CD8-positive, alpha-beta memory T cell (primary cell): ENCODE measurements around the gene PECR. TPM values are rescaled to one million over a fixed set of nuclear protein-coding genes. Genes with fewer than 3 reads are reported as not detected.

Experiments used
- CTCF ChIA-PET: fragments of 350-600 bp; sonication (Branson Sonifier 250); formaldehyde crosslinking; loops from one replicate; lab custom pipeline; 2021; ENCODE audit warnings: antibody characterized with exemption; lab: Charles Lee
- POLR2A ChIA-PET: fragments of 350-600 bp; sonication (Branson Sonifier 250); formaldehyde crosslinking; loops from one replicate; lab custom pipeline; 2021; ENCODE audit warnings: antibody characterized with exemption; lab: Charles Lee
- DNase-seq, 5 donors: peaks; one replicate each; pipeline versions ENCODE4 v3.0.0 to v3.0.0-alpha.2; 2020 to 2022; ENCODE audit warnings: mixed read lengths in 1 of 5
- H3K27ac ChIP-seq: one replicate; pipeline ENCODE4 v1.7.0; 2013; ENCODE audit warnings: low read depth, mild to moderate bottlenecking, low read length, moderate library complexity
- H3K27me3 ChIP-seq: 2 replicates; pipeline ENCODE4 v1.7.0; 2013; ENCODE audit warnings: low read length, mild to moderate bottlenecking; ENCODE audit not compliant: insufficient read depth, poor library complexity, severe bottlenecking
- H3K36me3 ChIP-seq: 2 replicates; pipeline ENCODE4 v1.7.0; 2013; ENCODE audit warnings: mild to moderate bottlenecking, low read length, moderate library complexity; ENCODE audit not compliant: insufficient read depth
- H3K4me1 ChIP-seq: 2 replicates; pipeline ENCODE4 v1.7.0; 2013; ENCODE audit warnings: mild to moderate bottlenecking, low read length, moderate library complexity; ENCODE audit not compliant: insufficient read depth
- H3K4me3 ChIP-seq: 2 replicates; pipeline ENCODE4 v1.7.0; 2013; ENCODE audit warnings: mild to moderate bottlenecking, low read length
- H3K9me3 ChIP-seq: 2 replicates; pipeline ENCODE4 v1.7.0; 2013; ENCODE audit warnings: mild to moderate bottlenecking, low read length
- H3K27ac Mint-ChIP-seq, 8 donors: one replicate each; pipeline ENCODE4 v1.8.0; 2020 to 2021; ENCODE audit warnings: mixed read lengths in 8 of 8, mild to moderate bottlenecking in 6 of 8, inconsistent platforms in 3 of 8, moderate library complexity in 3 of 8
- H3K27me3 Mint-ChIP-seq, 2 donors: one replicate each; pipeline ENCODE4 v1.8.0; 2020 to 2021; ENCODE audit warnings: mixed read lengths in 2 of 2, mild to moderate bottlenecking in 1 of 2, moderate library complexity in 1 of 2
- H3K36me3 Mint-ChIP-seq, 3 donors: one replicate each; pipeline ENCODE4 v1.8.0; 2020 to 2021; ENCODE audit warnings: mixed read lengths in 3 of 3, inconsistent platforms in 1 of 3, mild to moderate bottlenecking in 1 of 3
- H3K4me1 Mint-ChIP-seq, 3 donors: one replicate each; pipeline ENCODE4 v1.8.0; 2020 to 2021; ENCODE audit warnings: mixed read lengths in 3 of 3, inconsistent platforms in 1 of 3, mild to moderate bottlenecking in 1 of 3
- H3K4me3 Mint-ChIP-seq, 7 donors: one replicate each; pipeline ENCODE4 v1.8.0; 2020 to 2021; ENCODE audit warnings: mixed read lengths in 7 of 7, mild to moderate bottlenecking in 6 of 7, moderate library complexity in 4 of 7, inconsistent platforms in 2 of 7
- H3K9me3 Mint-ChIP-seq, 5 donors: one replicate each; pipeline ENCODE4 v1.8.0; 2020 to 2022; ENCODE audit warnings: mixed read lengths in 5 of 5, mild to moderate bottlenecking in 3 of 5, moderate library complexity in 2 of 5, inconsistent platforms in 1 of 5
- polyA plus RNA-seq: library from polyadenylated mRNA; unstranded; fragments of 300-500 nt; fragmentation: Illumina TruSeq; gene quantifications from one replicate; pipeline ENCODE4 v1.2.3, GENCODE V29; 2021
- total RNA-seq, 2 experiments: library from RNA; stranded (reverse); gene quantifications; one replicate each; pipeline ENCODE4 v1.2.3, GENCODE V29; 2021

The PECR gene
- total and polyA plus RNA-seq, 3 experiments from 2014 or later = 10.5 to 24.4 (median 12.6) TPM

DNA sequence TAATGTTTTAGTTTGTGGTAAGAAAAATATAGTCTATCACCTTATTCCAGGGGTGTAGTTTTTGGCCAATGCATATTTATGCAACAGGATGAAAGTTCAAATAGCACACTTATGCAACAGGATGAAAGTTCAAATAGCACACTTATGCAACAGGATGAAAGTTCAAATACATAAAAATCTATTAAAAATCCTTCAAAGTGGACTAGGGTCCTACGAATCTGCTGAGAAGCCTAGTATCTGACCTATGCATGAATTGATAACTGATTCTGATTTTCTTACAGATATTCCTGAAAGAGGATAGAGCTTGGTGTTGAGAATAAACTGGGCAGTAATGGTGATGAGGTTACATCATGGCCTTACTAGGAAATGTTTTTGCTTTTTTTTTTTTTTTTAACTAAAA is 2.8 kb downstream of the PECR start:
- POLR2A ChIA-PET = no interaction called here
- CTCF ChIA-PET = no interaction called here
- H3K4me3 Mint-ChIP-seq = peak overlapping the region in 1 of 7 donors; percentile 34
- no peaks in the 10 kb centered on the region for H3K27me3 ChIP-seq
- H3K27ac ChIP-seq = no peak overlapping the region
- H3K27ac Mint-ChIP-seq = no peak overlapping the region
- peaks cover 0 to 27% (median 7%) of the 10 kb centered on the region in 3 donors for H3K36me3 Mint-ChIP-seq
- H3K27me3 Mint-ChIP-seq = no peaks in the 10 kb centered on the region
- peaks cover 51 to 69% (median 66%) of the 10 kb centered on the region in 3 donors for H3K4me1 Mint-ChIP-seq
- H3K36me3 ChIP-seq = peaks cover 2% of the 10 kb centered on the region
- H3K4me3 ChIP-seq = no peak overlapping the region
- no peaks in the 10 kb centered on the region for H3K9me3 ChIP-seq
- no peak for DNase-seq
- H3K9me3 Mint-ChIP-seq = no peaks in the 10 kb centered on the region
- H3K4me1 ChIP-seq = peaks cover 47% of the 10 kb centered on the region

DNA sequence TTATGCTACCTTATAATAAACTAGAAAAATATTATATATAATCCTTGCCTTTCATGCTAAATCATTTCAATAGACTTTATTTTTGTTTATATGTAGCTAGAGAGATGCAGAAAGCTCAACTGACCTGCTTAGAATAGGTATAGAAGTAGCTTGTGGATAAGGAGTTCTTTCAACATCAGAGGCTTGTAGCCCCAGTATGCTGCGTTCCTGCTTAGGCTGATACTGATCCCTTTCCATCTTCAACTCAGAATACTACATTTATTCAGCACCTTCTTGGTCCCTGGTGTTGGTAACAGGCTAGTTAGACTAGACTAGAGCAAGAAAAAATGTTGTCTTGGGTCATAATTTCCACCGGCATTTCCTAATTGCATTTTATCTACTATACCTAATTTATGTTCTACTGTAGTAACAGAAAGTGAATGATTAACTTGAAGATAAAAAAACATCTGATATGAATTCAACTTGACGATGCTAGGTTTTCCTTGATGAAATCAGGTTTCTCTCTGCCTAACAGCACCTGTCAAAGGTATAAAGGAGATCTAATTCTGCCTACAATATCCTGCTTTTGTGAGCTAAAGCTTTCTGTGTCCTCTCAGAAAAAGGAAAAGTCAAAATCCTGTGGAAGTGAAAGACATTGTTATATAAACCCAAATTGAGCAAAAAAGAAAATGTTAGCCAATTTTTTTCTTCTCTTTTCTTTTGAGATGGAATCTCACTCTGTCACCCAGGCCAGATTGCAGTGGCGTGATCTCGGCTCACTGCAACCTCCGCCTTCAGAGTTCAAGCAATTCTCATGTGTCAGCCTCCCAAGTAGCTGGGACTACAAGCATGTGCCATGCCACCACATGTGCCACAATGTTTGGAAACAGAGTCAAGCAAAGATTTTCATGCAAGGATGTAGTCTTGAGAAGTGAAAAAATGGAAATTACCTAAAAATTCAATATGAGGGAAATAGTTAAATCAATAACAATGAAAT is 5.8 kb downstream of the PECR start:
- ChIA-PET POLR2A (no interaction called here), CTCF (interaction anchor here (1.0 kb wide), 1 partner anchor 17 kb away, joined by 3 read pairs; no protein-coding TSS in a partner anchor)
- H3K27ac ChIP-seq = no peak overlapping the region
- peaks cover 27% of the 10 kb centered on the region for H3K4me1 ChIP-seq
- peaks cover 4% of the 10 kb centered on the region for H3K36me3 ChIP-seq
- Mint-ChIP-seq H3K4me3 (peak overlapping the region in 1 of 7 donors; percentile 30), H3K27ac (peak overlapping the region in 4 of 8 donors; percentile 12 to 84 (median 38)), H3K27me3 (no peaks in the 10 kb centered on the region), H3K9me3 (no peaks in the 10 kb centered on the region), H3K36me3 (peaks cover 4 to 34% (median 17%) of the 10 kb centered on the region in 3 donors), H3K4me1 (peaks cover 26 to 41% (median 38%) of the 10 kb centered on the region in 3 donors)
- no peak overlapping the region for H3K4me3 ChIP-seq
- no peak for DNase-seq
- no peaks in the 10 kb centered on the region for H3K27me3 ChIP-seq
- H3K9me3 ChIP-seq = no peaks in the 10 kb centered on the region

GRCh38 chr2:216074794-216075193 is 6.8 kb downstream of the PECR start:
- Mint-ChIP-seq H3K27ac (peak overlapping the region in 2 of 8 donors; percentile 5 to 24), H3K36me3 (peaks cover 4 to 38% (median 20%) of the 10 kb centered on the region in 3 donors), H3K4me3 (peak overlapping the region in 1 of 7 donors; percentile 12), H3K4me1 (peaks cover 19 to 33% (median 30%) of the 10 kb centered on the region in 3 donors), H3K9me3 (no peaks in the 10 kb centered on the region), H3K27me3 (no peaks in the 10 kb centered on the region)
- no peak overlapping the region for H3K4me3 ChIP-seq
- CTCF ChIA-PET = interaction anchor here (1.0 kb wide), 1 partner anchor 16 kb away, joined by 3 read pairs; no protein-coding TSS in a partner anchor
- H3K9me3 ChIP-seq = no peaks in the 10 kb centered on the region
- DNase-seq = no peak
- H3K27me3 ChIP-seq = no peaks in the 10 kb centered on the region
- peaks cover 4% of the 10 kb centered on the region for H3K36me3 ChIP-seq
- peaks cover 18% of the 10 kb centered on the region for H3K4me1 ChIP-seq
- POLR2A ChIA-PET = interaction anchor here (0.5 kb wide), 1 partner anchor 1091 kb away, joined by 5 read pairs; no protein-coding TSS in a partner anchor
- H3K27ac ChIP-seq = no peak overlapping the region

GRCh38 chr2:216074380-216074779 is 7.2 kb downstream of the PECR start:
- CTCF ChIA-PET = no interaction called here
- peak overlapping the region in 1 of 8 donors; percentile 17 for H3K27ac Mint-ChIP-seq
- peaks cover 19 to 33% (median 31%) of the 10 kb centered on the region in 3 donors for H3K4me1 Mint-ChIP-seq
- H3K36me3 ChIP-seq = peaks cover 4% of the 10 kb centered on the region
- H3K27ac ChIP-seq = no peak overlapping the region
- H3K4me3 Mint-ChIP-seq = no peak overlapping the region
- no peaks in the 10 kb centered on the region for H3K27me3 ChIP-seq
- no peak for DNase-seq
- H3K36me3 Mint-ChIP-seq = peaks cover 4 to 38% (median 20%) of the 10 kb centered on the region in 3 donors
- H3K9me3 Mint-ChIP-seq = no peaks in the 10 kb centered on the region
- POLR2A ChIA-PET = no interaction called here
- no peak overlapping the region for H3K4me3 ChIP-seq
- H3K9me3 ChIP-seq = no peaks in the 10 kb centered on the region
- no peaks in the 10 kb centered on the region for H3K27me3 Mint-ChIP-seq
- peaks cover 18% of the 10 kb centered on the region for H3K4me1 ChIP-seq

GRCh38 chr2:216073773-216074172 is 7.8 kb downstream of the PECR start:
- Histone ChIP-seq H3K4me1 (peaks cover 20% of the 10 kb centered on the region), H3K27me3 (no peaks in the 10 kb centered on the region), H3K27ac (no peak overlapping the region), H3K9me3 (no peaks in the 10 kb centered on the region), H3K36me3 (peaks cover 4% of the 10 kb centered on the region), H3K4me3 (no peak overlapping the region)
- CTCF ChIA-PET = interaction anchor here (1.1 kb wide), 1 partner anchor 8 kb away, joined by 3 read pairs; the partner anchor contains the start of genes PECR and TMEM169
- Mint-ChIP-seq H3K27me3 (no peaks in the 10 kb centered on the region), H3K9me3 (no peaks in the 10 kb centered on the region), H3K4me1 (peaks cover 22 to 34% (median 33%) of the 10 kb centered on the region in 3 donors), H3K4me3 (no peak overlapping the region), H3K27ac (peak overlapping the region in 1 of 8 donors; percentile 73), H3K36me3 (peaks cover 4 to 39% (median 18%) of the 10 kb centered on the region in 3 donors)
- POLR2A ChIA-PET = no interaction called here
- DNase-seq = no peak

- peaks cover 4% of the 10 kb centered on the region for H3K36me3 ChIP-seq
- Mint-ChIP-seq H3K9me3 (no peaks in the 10 kb centered on the region), H3K27ac (no peak overlapping the region), H3K4me1 (peaks cover 28 to 38% (median 38%) of the 10 kb centered on the region in 3 donors), H3K4me3 (no peak overlapping the region), H3K36me3 (peaks cover 4 to 42% (median 22%) of the 10 kb centered on the region in 3 donors), H3K27me3 (no peaks in the 10 kb centered on the region)
- POLR2A ChIA-PET = interaction anchor here (0.6 kb wide), 1 partner anchor 36 kb away, joined by 3 read pairs; no protein-coding TSS in a partner anchor
- no peaks in the 10 kb centered on the region for H3K27me3 ChIP-seq
- H3K9me3 ChIP-seq = no peaks in the 10 kb centered on the region
- no peak for DNase-seq
- no peak overlapping the region for H3K4me3 ChIP-seq
- CTCF ChIA-PET = no interaction called here
- no peak overlapping the region for H3K27ac ChIP-seq
- H3K4me1 ChIP-seq = peaks cover 24% of the 10 kb centered on the region
These were observed 9.1 kb downstream of the PECR start for GRCh38 chr2:216072473-216072872.

DNA sequence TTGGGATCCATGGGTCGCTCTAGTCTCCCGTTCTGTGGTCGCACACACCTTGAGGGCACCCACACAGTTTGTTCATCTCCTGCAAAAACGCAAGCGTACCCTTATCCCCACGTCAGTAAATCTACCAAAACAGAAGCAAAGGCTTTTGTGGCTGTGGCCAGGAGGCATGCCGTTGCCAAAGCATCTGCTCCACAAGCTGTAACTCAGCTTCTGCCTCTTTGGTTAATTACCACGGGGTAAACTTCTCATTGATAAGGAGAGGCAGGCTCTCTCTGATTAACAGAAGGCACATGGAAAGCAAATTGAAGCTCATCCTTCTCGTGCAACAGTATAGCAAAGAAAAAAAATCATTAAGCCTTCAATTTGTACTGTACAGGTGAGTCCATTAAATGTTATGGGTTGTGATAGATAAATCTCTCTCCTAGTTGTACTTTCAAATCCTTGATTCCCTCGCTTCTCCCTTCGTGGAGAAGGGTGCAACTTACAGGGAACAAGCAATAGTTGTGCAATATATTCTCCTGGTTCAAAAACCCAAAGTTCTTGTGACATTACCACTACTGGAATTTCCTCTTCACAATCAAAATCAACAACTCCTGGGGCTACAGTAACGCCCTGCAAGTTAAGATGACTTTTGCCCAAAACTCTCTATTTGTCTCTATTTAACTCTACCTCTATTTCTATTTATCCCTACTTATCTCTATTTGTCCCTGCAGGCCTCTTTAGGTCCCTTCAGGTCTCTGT is 10.3 kb downstream of the PECR start:
- ChIA-PET POLR2A (no interaction called here), CTCF (interaction anchor here (1.3 to 1.4 kb wide), 2 partner anchors 11 to 13 kb away, joined by 3 to 4 read pairs; partner anchors contain the start of genes PECR and TMEM169)

More for the DNA sequence above, 10.3 kb downstream of the PECR start:
- no peak for DNase-seq
- no peaks in the 10 kb centered on the region for H3K27me3 Mint-ChIP-seq
- H3K36me3 Mint-ChIP-seq = peaks cover 5 to 47% (median 22%) of the 10 kb centered on the region in 3 donors
- Histone ChIP-seq H3K36me3 (peaks cover 4% of the 10 kb centered on the region), H3K27ac (no peak overlapping the region), H3K4me3 (no peak overlapping the region), H3K4me1 (peaks cover 24% of the 10 kb centered on the region), H3K27me3 (no peaks in the 10 kb centered on the region), H3K9me3 (no peaks in the 10 kb centered on the region)
- no peaks in the 10 kb centered on the region for H3K9me3 Mint-ChIP-seq
- peaks cover 32 to 40% (median 37%) of the 10 kb centered on the region in 3 donors for H3K4me1 Mint-ChIP-seq
- H3K27ac Mint-ChIP-seq = peak overlapping the region in 2 of 8 donors; percentile 17 to 19
- H3K4me3 Mint-ChIP-seq = no peak overlapping the region
